GM12878 (cell line): Measurements from ENCODE around the gene MEF2D. TPM values are rescaled to one million over a fixed set of nuclear protein-coding genes. Genes with fewer than 3 reads are reported as not detected.

Experiments used
- ATAC-seq: fragments of 200-7000 bp; cut with Tn5 transposase; 3 replicates; pipeline ENCODE4 v1.9.1; 2020; ENCODE audit warnings: mild to moderate bottlenecking, moderate library complexity
- BruUV-seq: library from RNA; stranded (reverse); fragments of 400-500 nt; replicated peaks from 2 replicates; lab custom pipeline; 2021; lab: Mats Ljungman, UMichigan
- CTCF ChIA-PET: fragments of 300-600 bp; sonication (Branson Sonifier 250); formaldehyde crosslinking; extraction: SDS; loops from one replicate; lab custom pipeline; 2021; ENCODE audit warnings: inconsistent platforms; lab: Yijun Ruan, JAX
- POLR2A ChIA-PET: fragments of 350-600 bp; formaldehyde crosslinking; extraction: SDS; loops from one replicate; lab custom pipeline; 2021; ENCODE audit warnings: inconsistent platforms; lab: Charles Lee
- RAD21 ChIA-PET: fragments of 300-600 bp; sonication (Branson Sonifier 250); formaldehyde crosslinking; loops from one replicate; lab custom pipeline; 2023; ENCODE audit warnings: antibody characterized with exemption; ENCODE audit not compliant: unreplicated experiment; lab: Charles Lee
- SMC1A ChIA-PET: fragments of 300-600 bp; sonication (Branson Sonifier 250); formaldehyde crosslinking; loops from one replicate; lab custom pipeline; 2023; ENCODE audit not compliant: unreplicated experiment, uncharacterized antibody; lab: Charles Lee
- DNase-seq: peaks from one replicate; pipeline ENCODE4 v3.0.0-alpha.2; 2011; ENCODE audit warnings: low read depth, low spot score
- FAIRE-seq: peaks from 3 replicates; lab custom pipeline; 2011; peaks lifted over from hg19 to GRCh38; lab: Jason Lieb, UNC
- H2AFZ ChIP-seq: 2 replicates; pipeline ENCODE4 v1.6.0; 2011; ENCODE audit warnings: low read depth, low read length, control low read depth; ENCODE audit not compliant: control insufficient read depth
- H3K27ac ChIP-seq: 2 replicates; pipeline ENCODE4 v1.5.1; 2011; ENCODE audit warnings: control low read depth; ENCODE audit not compliant: control insufficient read depth, insufficient read depth
- H3K27me3 ChIP-seq, 2 experiments: replicated peaks in 1 of 2; 2 replicates each; pipeline versions ENCODE4 v1.6.0 to v1.6.1; 2011; ENCODE audit warnings: low read length in 1 of 2; ENCODE audit not compliant: control insufficient read depth in 2 of 2, insufficient read depth in 2 of 2
- H3K36me3 ChIP-seq, 2 experiments: 2 replicates each; pipeline ENCODE4 v1.5.1; 2011; ENCODE audit warnings: low read length in 1 of 2; ENCODE audit not compliant: control insufficient read depth in 2 of 2, insufficient read depth in 2 of 2
- H3K4me1 ChIP-seq: 2 replicates; pipeline ENCODE4 v1.6.1; 2011; ENCODE audit warnings: mild to moderate bottlenecking, low read length, moderate library complexity, mixed read lengths; ENCODE audit not compliant: control insufficient read depth, insufficient read depth
- H3K4me2 ChIP-seq: 2 replicates; pipeline ENCODE4 v1.6.0; 2011; ENCODE audit warnings: control low read depth; ENCODE audit not compliant: control insufficient read depth, insufficient read depth
- H3K4me3 ChIP-seq: fragments of 200-600 bp; sonication (generic); 2 replicates; pipeline ENCODE4 v1.5.1; 2016
- H3K79me2 ChIP-seq: 2 replicates; pipeline ENCODE4 v1.6.0; 2011; ENCODE audit warnings: low read length; ENCODE audit not compliant: control insufficient read depth, insufficient read depth
- H3K9ac ChIP-seq: 2 replicates; pipeline ENCODE4 v1.8.0; 2011; ENCODE audit warnings: low read length, control low read depth, mixed read lengths; ENCODE audit not compliant: control insufficient read depth, insufficient read depth
- H3K9me3 ChIP-seq: replicated peaks from 3 replicates; pipeline ENCODE4 v1.5.1; 2011; ENCODE audit warnings: mild to moderate bottlenecking, low read length; ENCODE audit not compliant: control insufficient read depth, insufficient read depth
- H4K20me1 ChIP-seq: 2 replicates; pipeline ENCODE4 v1.6.0; 2011; ENCODE audit not compliant: control insufficient read depth, insufficient read depth
- FOXK2 ChIP-seq: fragments of 450-650 bp; IDR thresholded peaks from 2 replicates; pipeline ENCODE4 v1.6.1; 2017; ENCODE audit warnings: mild to moderate bottlenecking, moderate library complexity
- GABPA ChIP-seq: IDR thresholded peaks from 2 replicates; pipeline ENCODE4 v1.6.1; 2014; ENCODE audit warnings: antibody characterized with exemption, low read depth, mild to moderate bottlenecking, inconsistent platforms
- JUNB ChIP-seq: IDR thresholded peaks from 2 replicates; pipeline ENCODE4 v1.6.1; 2016; ENCODE audit warnings: antibody characterized with exemption, mild to moderate bottlenecking
- KDM1A ChIP-seq: fragments of 200-600 bp; sonication (generic); IDR thresholded peaks from 2 replicates; pipeline ENCODE4 v1.6.1; 2016; ENCODE audit warnings: borderline replicate concordance
- MYC ChIP-seq: IDR thresholded peaks from 2 replicates; pipeline ENCODE4 v1.6.1; 2011; ENCODE audit warnings: mild to moderate bottlenecking, low read length, moderate library complexity, inconsistent platforms; ENCODE audit not compliant: insufficient read depth, insufficient replicate concordance, insufficient read length, severe bottlenecking
- PML ChIP-seq: IDR thresholded peaks from 2 replicates; pipeline ENCODE4 v1.6.1; 2012; ENCODE audit warnings: low read length, inconsistent platforms
- POLR2AphosphoS5 ChIP-seq: IDR thresholded peaks from 2 replicates; pipeline ENCODE4 v1.6.1; 2011; ENCODE audit warnings: mild to moderate bottlenecking, low read length, inconsistent platforms
- RAD51 ChIP-seq: fragments of 450-650 bp; IDR thresholded peaks from 2 replicates; pipeline ENCODE4 v1.6.1; 2016; ENCODE audit warnings: moderate library complexity, mild to moderate bottlenecking, inconsistent platforms
- STAT3 ChIP-seq: IDR thresholded peaks from 2 replicates; pipeline ENCODE4 v1.6.1; 2011; ENCODE audit warnings: low read depth, low read length, improper control_type of control experiment
- TAF1 ChIP-seq: IDR thresholded peaks from 2 replicates; pipeline ENCODE4 v1.6.1; 2011; ENCODE audit warnings: mild to moderate bottlenecking, low read depth, low read length, borderline replicate concordance
- YY1 ChIP-seq: IDR thresholded peaks from 2 replicates; pipeline ENCODE4 v1.6.1; 2011; ENCODE audit warnings: low read depth, mild to moderate bottlenecking, low read length
- ZNF384 ChIP-seq: IDR thresholded peaks from 2 replicates; pipeline ENCODE4 v1.6.1; 2012; ENCODE audit warnings: low read depth, mild to moderate bottlenecking, low read length, improper control_type of control experiment, borderline replicate concordance
- WGBS: methylation state at CpG from one replicate; pipeline ENCODE4 v1.1.6; 2016; ENCODE audit warnings: low lambda C conversion rate; ENCODE audit not compliant: insufficient replicate concordance, insufficient coverage; ENCODE audit errors: missing lambda C conversion rate; 5-methylcytosine and 5-hydroxymethylcytosine counted together
- in situ Hi-C: fragments of 300-500 bp; cut with MboI; formaldehyde crosslinking; loops from 9 replicates; pipeline ENCODE4 v1.14.3; 2018; ENCODE audit warnings: mixed read lengths
- intact Hi-C: fragments of 100-400 bp; cut with micrococcal nuclease; formaldehyde crosslinking; loops from one replicate; pipeline ENCODE4 v1.14.2; 2022; ENCODE audit not compliant: unreplicated experiment
- polyA plus RNA-seq, 11 experiments: library from polyadenylated mRNA; depleted of rRNA in 4 of 11; unstranded in 6 of 11; stranded (reverse) in 5 of 11; fragments of >200 nt; fragmentation: Nextera tagmentation in 4 of 11; fragmentation: Illumina TruSeq in 1 of 11; extraction: Ambion mirVana in 4 of 11; extraction: Trizol in 1 of 11; gene quantifications; 1 replicate in 1 of 11; 2 replicates in 10 of 11; pipeline versions ENCODE4 v1.2.1 to v1.2.3, GENCODE V29; 2011 to 2016; ENCODE audit warnings: inconsistent platforms in 2 of 11, missing spikeins in 2 of 11, low read depth in 1 of 11
- total RNA-seq, 4 experiments: library from RNA; depleted of rRNA in 3 of 4; stranded (reverse); fragments of >200 nt in 3 of 4; fragmentation: Illumina TruSeq in 1 of 4; extraction: Trizol in 1 of 4; gene quantifications; 2 replicates each; pipeline versions ENCODE4 v1.2.1 to v1.2.3, GENCODE V29; 2013 to 2021
- TF ChIP-seq, protein P1 (sequence below): fragments of 150-350 bp; IDR thresholded peaks from 2 replicates; pipeline ENCODE4 v1.6.1; 2016; ENCODE audit warnings: low read depth, low read length

Gene MEF2D
- total and polyA plus RNA-seq, 10 of the 15 experiments (the other 5 are each of a cell fraction or from before 2014, with no cell fraction given) = 0.61 to 53.0 (median 15.2) TPM

DNA sequence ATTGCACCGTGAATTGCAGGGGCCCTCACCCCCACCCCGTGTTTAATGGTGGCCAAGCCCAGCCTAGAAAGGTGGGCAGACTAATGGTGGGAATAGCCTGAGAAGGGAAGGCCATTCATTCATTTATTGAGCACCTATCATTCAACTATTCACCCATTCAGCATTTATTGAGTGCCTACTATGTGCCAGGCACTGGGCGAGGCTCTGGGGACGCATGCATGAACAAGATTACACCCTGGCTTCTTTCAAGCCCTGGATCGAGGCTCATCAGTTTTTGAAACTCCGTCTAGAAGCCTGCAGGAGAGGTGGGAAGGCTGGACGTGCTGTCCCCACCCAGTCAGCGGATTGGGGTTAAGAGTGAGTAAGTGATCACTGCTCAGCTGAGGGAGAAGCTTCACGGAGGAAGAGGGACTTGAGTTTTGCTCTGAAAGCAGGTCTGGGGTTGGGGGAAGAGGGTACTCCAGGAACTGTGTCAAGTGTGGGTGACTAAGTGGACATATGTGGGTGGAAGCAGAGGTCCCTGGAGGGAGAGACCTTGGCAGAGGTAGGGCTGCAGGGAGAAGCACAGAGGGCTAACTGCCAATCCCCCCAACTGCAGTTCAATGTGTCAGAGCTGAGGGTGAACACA is 35.6 kb downstream of the MEF2D start:
- SMC1A ChIA-PET = interaction anchor here (0.9 to 2.1 kb wide), 3 partner anchors 19 to 61 kb away, joined by 3 to 7 read pairs (median 4); no protein-coding TSS in a partner anchor
- no peak overlapping the region for H3K9ac ChIP-seq
- no TSS peak for BruUV-seq
- POLR2A ChIA-PET = interaction anchor here (0.5 kb wide), 1 partner anchor 138 kb away, joined by 6 read pairs; no protein-coding TSS in a partner anchor
- peaks cover 3% of the 10 kb centered on the region; the same call in 1 of the 2 replicates for H4K20me1 ChIP-seq
- CTCF ChIA-PET = interaction anchor here (1.0 to 1.6 kb wide), 2 partner anchors 16 to 144 kb away, joined by 3 to 10 read pairs; no protein-coding TSS in a partner anchor
- no peak overlapping the region for H3K4me2 ChIP-seq
- no peak overlapping the region for H2AFZ ChIP-seq
- intact Hi-C loops (no loop called here), in situ Hi-C loops (no loop called here)
- H3K9me3 ChIP-seq = no peaks in the 10 kb centered on the region
- 72% methylated on average over 9 of the region's 9 CpGs for WGBS
- RAD21 ChIA-PET = no interaction called here
- peaks cover 13 to 25% of the 10 kb centered on the region in 2 experiments; a peak in 3 of 4 replicates for H3K36me3 ChIP-seq
- FAIRE-seq = no peak
- no peak for ATAC-seq
- no peak overlapping the region for H3K4me3 ChIP-seq
- no peak overlapping the region for H3K27ac ChIP-seq
- H3K79me2 ChIP-seq = no peaks in the 10 kb centered on the region
- DNase-seq = no peak
- H3K4me1 ChIP-seq = no peaks in the 10 kb centered on the region
- no peak for TF ChIP-seq YY1
- TF ChIP-seq PML = 0 out of 2 replicates have a peak, but pooled peaks have one; percentile 31
- H3K27me3 ChIP-seq = no peaks in the 10 kb centered on the region

DNA sequence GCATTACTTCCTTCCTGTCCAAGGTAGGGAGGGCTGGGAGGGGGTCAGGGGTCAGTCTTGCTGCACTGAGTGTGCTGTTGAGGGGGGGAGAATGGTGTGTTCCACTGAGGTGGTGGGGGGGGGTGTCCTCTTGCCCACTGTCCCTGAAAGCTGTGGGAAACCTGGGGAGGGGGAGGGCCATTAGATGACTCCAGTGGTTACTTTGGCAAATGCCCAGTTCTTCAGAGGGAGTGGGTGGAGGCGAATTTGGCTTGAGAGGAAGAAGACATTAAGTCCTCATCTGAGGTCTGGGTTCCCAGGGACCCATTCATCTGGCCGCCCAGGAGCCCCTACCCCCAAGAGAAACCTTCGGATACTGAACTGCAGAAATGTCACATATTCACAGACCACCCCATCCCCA is 36.2 kb downstream of the MEF2D start:
- no peaks in the 10 kb centered on the region for H3K27me3 ChIP-seq
- H3K4me2 ChIP-seq = no peak overlapping the region
- peaks cover 3% of the 10 kb centered on the region; the same call in 1 of the 2 replicates for H4K20me1 ChIP-seq
- no peak for FAIRE-seq
- H2AFZ ChIP-seq = no peak overlapping the region
- BruUV-seq = no TSS peak
- no peak overlapping the region for H3K4me3 ChIP-seq
- ATAC-seq = no peak
- no peaks in the 10 kb centered on the region for H3K4me1 ChIP-seq
- CTCF ChIA-PET = no interaction called here
- SMC1A ChIA-PET = interaction anchor here (2.1 kb wide), 1 partner anchor 18 kb away, joined by 4 read pairs; no protein-coding TSS in a partner anchor
- H3K79me2 ChIP-seq = no peaks in the 10 kb centered on the region
- in situ Hi-C loops = no loop called here
- intact Hi-C loops = no loop called here
- POLR2A ChIA-PET = interaction anchor here (0.5 kb wide), 1 partner anchor 138 kb away, joined by 6 read pairs; no protein-coding TSS in a partner anchor
- H3K9ac ChIP-seq = no peak overlapping the region
- peaks cover 13 to 25% of the 10 kb centered on the region in 2 experiments; a peak in 3 of 4 replicates for H3K36me3 ChIP-seq
- H3K27ac ChIP-seq = no peak overlapping the region
- 71% methylated on average over 3 of the region's 3 CpGs for WGBS
- H3K9me3 ChIP-seq = no peaks in the 10 kb centered on the region
- TF ChIP-seq RAD51 (no peak), FOXK2 (no peak), GABPA (no peak), TAF1 (no peak), ZNF384 (no peak), MYC (no peak), POLR2AphosphoS5 (no peak), STAT3 (no peak), JUNB (no peak), KDM1A (no peak)
- TF ChIP-seq, protein P1, sequence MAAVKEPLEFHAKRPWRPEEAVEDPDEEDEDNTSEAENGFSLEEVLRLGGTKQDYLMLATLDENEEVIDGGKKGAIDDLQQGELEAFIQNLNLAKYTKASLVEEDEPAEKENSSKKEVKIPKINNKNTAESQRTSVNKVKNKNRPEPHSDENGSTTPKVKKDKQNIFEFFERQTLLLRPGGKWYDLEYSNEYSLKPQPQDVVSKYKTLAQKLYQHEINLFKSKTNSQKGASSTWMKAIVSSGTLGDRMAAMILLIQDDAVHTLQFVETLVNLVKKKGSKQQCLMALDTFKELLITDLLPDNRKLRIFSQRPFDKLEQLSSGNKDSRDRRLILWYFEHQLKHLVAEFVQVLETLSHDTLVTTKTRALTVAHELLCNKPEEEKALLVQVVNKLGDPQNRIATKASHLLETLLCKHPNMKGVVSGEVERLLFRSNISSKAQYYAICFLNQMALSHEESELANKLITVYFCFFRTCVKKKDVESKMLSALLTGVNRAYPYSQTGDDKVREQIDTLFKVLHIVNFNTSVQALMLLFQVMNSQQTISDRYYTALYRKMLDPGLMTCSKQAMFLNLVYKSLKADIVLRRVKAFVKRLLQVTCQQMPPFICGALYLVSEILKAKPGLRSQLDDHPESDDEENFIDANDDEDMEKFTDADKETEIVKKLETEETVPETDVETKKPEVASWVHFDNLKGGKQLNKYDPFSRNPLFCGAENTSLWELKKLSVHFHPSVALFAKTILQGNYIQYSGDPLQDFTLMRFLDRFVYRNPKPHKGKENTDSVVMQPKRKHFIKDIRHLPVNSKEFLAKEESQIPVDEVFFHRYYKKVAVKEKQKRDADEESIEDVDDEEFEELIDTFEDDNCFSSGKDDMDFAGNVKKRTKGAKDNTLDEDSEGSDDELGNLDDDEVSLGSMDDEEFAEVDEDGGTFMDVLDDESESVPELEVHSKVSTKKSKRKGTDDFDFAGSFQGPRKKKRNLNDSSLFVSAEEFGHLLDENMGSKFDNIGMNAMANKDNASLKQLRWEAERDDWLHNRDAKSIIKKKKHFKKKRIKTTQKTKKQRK = no peak
- TF ChIP-seq, all 136 proteins: peak for 0
- DNase-seq = no peak
- RAD21 ChIA-PET = no interaction called here
